ENCODE measurements around the gene FAM25A.
"Not testable (repeated sequence)": the region's sequence is repeated elsewhere in the genome, so short reads cannot be mapped to it uniquely, and the experiment has no call there.

Gene FAM25A

GRCh38 chr10:87020056-87020455, at the start of gene FAM25A:
Gene FAM25A, plus strand, starts transcription at chr10:87020294. Its CDS starts 31 bp downstream, at chr10:87020325.
- not testable (repeated sequence) for DNase-seq, ATAC-seq, H3K27me3 Mint-ChIP-seq, H3K4me1 Mint-ChIP-seq, H3K4me3 Mint-ChIP-seq, H3K9me3 Mint-ChIP-seq
- peak within 1 kb of the TSS in 1 of 2 donors; percentile 54 for H3K27ac Mint-ChIP-seq

GRCh38 chr10:86970982-86971231, 49.2 kb upstream of the FAM25A start:
- Mint-ChIP-seq H3K4me1 (peaks cover 63% of the 10 kb centered on the region), H3K4me3 (peak overlapping the region; percentile 61 to 83), H3K27ac (peak overlapping the region in 1 of 2 donors; percentile 91), H3K27me3 (peaks cover 20% of the 10 kb centered on the region), H3K9me3 (no peaks in the 10 kb centered on the region)
- ATAC-seq: peak; percentile 11
- no peak for DNase-seq

- H3K27ac Mint-ChIP-seq: peak overlapping the region; percentile 83 to 98
- H3K4me1 Mint-ChIP-seq: peaks cover 58% of the 10 kb centered on the region
- peaks cover 20% of the 10 kb centered on the region for H3K27me3 Mint-ChIP-seq
- ATAC-seq (peak; percentile 75), DNase-seq (peak; percentile 73 to 83)
- H3K4me3 Mint-ChIP-seq: peak overlapping the region; percentile 80 to 92
- no peaks in the 10 kb centered on the region for H3K9me3 Mint-ChIP-seq
These were observed 48.7 kb upstream of the FAM25A start for GRCh38 chr10:86971232-86971991.

GRCh38 chr10:86972613-86973380, 47.3 kb upstream of the FAM25A start:
- ATAC-seq (no peak), DNase-seq (no peak)
- Mint-ChIP-seq H3K27me3 (peaks cover 20% of the 10 kb centered on the region), H3K4me3 (peak overlapping the region; percentile 2 to 4), H3K9me3 (no peaks in the 10 kb centered on the region), H3K27ac (no peak overlapping the region), H3K4me1 (peaks cover 44% of the 10 kb centered on the region)

GRCh38 chr10:86974484-86974883, 45.6 kb upstream of the FAM25A start:
- Mint-ChIP-seq H3K4me3 (no peak overlapping the region), H3K4me1 (peaks cover 29% of the 10 kb centered on the region), H3K9me3 (no peaks in the 10 kb centered on the region), H3K27ac (no peak overlapping the region), H3K27me3 (peaks cover 7% of the 10 kb centered on the region)
- ATAC-seq (no peak), DNase-seq (no peak)

GRCh38 chr10:86976362-86977056, 43.6 kb upstream of the FAM25A start:
- ATAC-seq: no peak
- Mint-ChIP-seq H3K4me3 (no peak overlapping the region), H3K4me1 (peaks cover 12% of the 10 kb centered on the region), H3K27ac (no peak overlapping the region), H3K27me3 (peaks cover 6% of the 10 kb centered on the region), H3K9me3 (no peaks in the 10 kb centered on the region)
- no peak for DNase-seq

- not testable (repeated sequence) for H3K27me3 Mint-ChIP-seq, H3K27ac Mint-ChIP-seq, H3K9me3 Mint-ChIP-seq, DNase-seq, H3K4me1 Mint-ChIP-seq, ATAC-seq, H3K4me3 Mint-ChIP-seq
These were observed 41.6 kb upstream of the FAM25A start for GRCh38 chr10:86978457-86978856.

- ATAC-seq (no peak), DNase-seq (no peak)
- Mint-ChIP-seq H3K4me3 (no peak overlapping the region), H3K9me3 (no peaks in the 10 kb centered on the region), H3K4me1 (no peaks in the 10 kb centered on the region), H3K27me3 (no peaks in the 10 kb centered on the region), H3K27ac (no peak overlapping the region)
These were observed 40.7 kb upstream of the FAM25A start for GRCh38 chr10:86979296-86979818.

GRCh38 chr10:86979977-86980448, 40.1 kb upstream of the FAM25A start:
- no peaks in the 10 kb centered on the region for H3K9me3 Mint-ChIP-seq
- no peaks in the 10 kb centered on the region for H3K27me3 Mint-ChIP-seq
- ATAC-seq (no peak), DNase-seq (no peak)
- no peak overlapping the region for H3K27ac Mint-ChIP-seq
- H3K4me3 Mint-ChIP-seq: no peak overlapping the region
- H3K4me1 Mint-ChIP-seq: no peaks in the 10 kb centered on the region

- not testable (repeated sequence) for H3K27ac Mint-ChIP-seq, H3K9me3 Mint-ChIP-seq, H3K4me3 Mint-ChIP-seq, H3K27me3 Mint-ChIP-seq, H3K4me1 Mint-ChIP-seq, DNase-seq, ATAC-seq
These were observed 39.1 kb upstream of the FAM25A start for GRCh38 chr10:86981020-86981419.

- ATAC-seq (no peak), DNase-seq (no peak)
- no peaks in the 10 kb centered on the region for H3K4me1 Mint-ChIP-seq
- H3K4me3 Mint-ChIP-seq: no peak overlapping the region
- no peaks in the 10 kb centered on the region for H3K9me3 Mint-ChIP-seq
- no peak overlapping the region for H3K27ac Mint-ChIP-seq
- H3K27me3 Mint-ChIP-seq: no peaks in the 10 kb centered on the region
These were observed 38.4 kb upstream of the FAM25A start for GRCh38 chr10:86981716-86982115.

- not testable (repeated sequence) for H3K27me3 Mint-ChIP-seq, H3K9me3 Mint-ChIP-seq, ATAC-seq, H3K4me1 Mint-ChIP-seq, H3K27ac Mint-ChIP-seq, DNase-seq, H3K4me3 Mint-ChIP-seq
These were observed 35.6 kb upstream of the FAM25A start for GRCh38 chr10:86984498-86984897.

GRCh38 chr10:86988520-86988919, 31.6 kb upstream of the FAM25A start:
- Mint-ChIP-seq H3K4me3 (no peak overlapping the region), H3K27me3 (peaks cover 15% of the 10 kb centered on the region), H3K4me1 (no peaks in the 10 kb centered on the region), H3K9me3 (no peaks in the 10 kb centered on the region), H3K27ac (no peak overlapping the region)
- ATAC-seq (no peak), DNase-seq (no peak)

GRCh38 chr10:86991362-86991761, 28.7 kb upstream of the FAM25A start:
- DNase-seq, H3K9me3 Mint-ChIP-seq, ATAC-seq, H3K27ac Mint-ChIP-seq, H3K4me1 Mint-ChIP-seq, H3K4me3 Mint-ChIP-seq: not testable (repeated sequence)
- peaks cover 15% of the 10 kb centered on the region for H3K27me3 Mint-ChIP-seq

- no peaks in the 10 kb centered on the region for H3K9me3 Mint-ChIP-seq
- ATAC-seq (no peak), DNase-seq (no peak)
- peaks cover 15% of the 10 kb centered on the region for H3K27me3 Mint-ChIP-seq
- no peak overlapping the region for H3K4me3 Mint-ChIP-seq
- H3K27ac Mint-ChIP-seq: no peak overlapping the region
- no peaks in the 10 kb centered on the region for H3K4me1 Mint-ChIP-seq
These were observed 27.6 kb upstream of the FAM25A start for GRCh38 chr10:86992456-86992855.

- H3K27ac Mint-ChIP-seq: no peak overlapping the region
- no peaks in the 10 kb centered on the region for H3K4me1 Mint-ChIP-seq
- DNase-seq: no peak
- peaks cover 15% of the 10 kb centered on the region for H3K27me3 Mint-ChIP-seq
- no peaks in the 10 kb centered on the region for H3K9me3 Mint-ChIP-seq
- H3K4me3 Mint-ChIP-seq: no peak overlapping the region
- ATAC-seq: no peak
These were observed 27.2 kb upstream of the FAM25A start for GRCh38 chr10:86992929-86993328.
